GM03348 (cell line): ENCODE results near the gene ZNF385C.

ENCODE experiments used
- DNase-seq: peaks from one replicate; pipeline ENCODE4 v3.0.0; 2012; ENCODE audit warnings: low spot score

ZNF385C gene

DNA sequence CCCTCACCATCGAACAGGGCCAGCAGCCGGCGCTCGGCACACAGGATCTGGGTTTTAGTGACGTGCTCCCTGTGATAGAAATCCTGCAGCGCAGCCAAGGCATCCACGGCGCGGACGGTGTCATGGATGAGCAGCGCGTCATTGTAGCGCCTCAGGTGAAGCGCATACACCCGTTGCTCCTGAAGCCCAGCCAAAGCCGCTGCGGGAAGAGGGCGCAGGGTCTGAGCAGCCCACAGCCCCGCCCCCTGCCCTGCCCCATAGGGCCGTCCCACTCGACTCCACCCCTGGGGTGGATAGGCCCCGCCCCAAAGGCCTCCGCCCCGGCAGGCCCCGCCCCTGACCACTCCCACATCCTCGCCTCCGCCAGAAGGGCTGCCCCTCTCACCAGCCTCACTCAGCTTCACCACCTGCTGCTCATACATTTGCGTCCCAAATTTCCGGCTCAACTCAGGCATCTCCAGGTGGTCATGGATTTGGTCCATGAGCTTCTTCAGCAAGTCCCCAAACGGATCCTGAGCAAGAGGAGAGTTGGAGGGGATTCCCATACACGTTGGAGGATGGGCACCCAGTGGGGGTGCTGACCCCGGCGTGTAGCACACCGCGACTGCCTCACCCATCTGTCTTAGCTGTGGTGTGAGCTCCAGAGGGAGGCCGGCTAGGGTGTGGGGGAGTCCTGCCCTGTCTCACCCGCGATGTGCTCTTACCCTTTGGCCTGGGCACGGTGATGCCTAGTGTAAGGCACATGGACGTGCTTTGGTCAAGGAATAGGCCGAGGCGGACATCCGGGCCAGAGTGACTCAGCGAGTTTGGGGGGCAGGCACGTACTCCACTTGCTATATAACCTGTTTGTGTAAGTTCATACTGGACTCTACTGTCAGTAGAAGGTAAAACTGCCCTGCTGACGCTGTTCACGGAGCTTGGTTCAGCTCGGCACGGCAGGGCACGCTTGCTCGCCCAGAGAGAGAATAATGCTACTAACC, 9.6 kb upstream of the ZNF385C start:
- DNase-seq, result peak; percentile 72

DNA sequence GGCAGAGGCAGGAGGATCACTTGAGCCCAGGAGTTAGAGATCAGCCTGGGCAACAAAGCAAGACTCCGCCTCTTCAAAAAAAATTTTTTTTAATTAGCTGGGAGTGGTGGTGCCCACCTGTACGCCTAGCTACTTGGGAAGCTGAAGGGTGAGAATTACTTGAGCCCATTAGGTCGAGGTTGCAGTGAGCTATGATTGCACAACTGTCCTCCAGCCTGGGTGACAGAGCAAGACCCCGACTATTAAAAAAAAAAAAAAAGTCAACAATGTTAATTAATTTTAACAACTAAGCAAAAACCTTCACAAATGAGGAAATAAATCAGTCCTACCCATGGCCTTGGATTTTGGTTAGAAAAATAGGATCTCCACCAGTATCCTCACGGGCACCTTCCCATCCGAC, 8.9 kb upstream of the ZNF385C start:
- DNase-seq, result no peak

DNA sequence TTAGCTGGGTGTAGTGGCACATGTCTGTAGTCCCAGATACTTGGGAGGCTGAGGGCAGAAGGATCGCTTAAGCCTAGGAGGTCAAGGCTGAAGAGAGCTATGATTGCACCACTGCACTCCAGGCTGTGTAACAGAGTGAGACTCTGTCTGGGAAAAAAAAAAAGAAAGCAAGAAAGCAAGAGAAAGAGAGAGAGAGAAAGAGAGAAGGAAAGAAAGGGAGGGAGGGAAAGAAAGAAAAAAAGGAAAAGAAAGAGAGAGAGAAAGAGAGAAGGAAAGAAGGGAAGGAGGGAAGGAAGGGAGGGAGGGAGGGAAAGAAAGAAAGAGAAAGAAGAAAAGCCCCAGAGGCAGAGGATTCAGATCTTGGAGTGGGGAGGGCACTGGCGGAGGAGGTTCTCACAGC, 7.7 kb upstream of the ZNF385C start:
- no peak for DNase-seq

DNA sequence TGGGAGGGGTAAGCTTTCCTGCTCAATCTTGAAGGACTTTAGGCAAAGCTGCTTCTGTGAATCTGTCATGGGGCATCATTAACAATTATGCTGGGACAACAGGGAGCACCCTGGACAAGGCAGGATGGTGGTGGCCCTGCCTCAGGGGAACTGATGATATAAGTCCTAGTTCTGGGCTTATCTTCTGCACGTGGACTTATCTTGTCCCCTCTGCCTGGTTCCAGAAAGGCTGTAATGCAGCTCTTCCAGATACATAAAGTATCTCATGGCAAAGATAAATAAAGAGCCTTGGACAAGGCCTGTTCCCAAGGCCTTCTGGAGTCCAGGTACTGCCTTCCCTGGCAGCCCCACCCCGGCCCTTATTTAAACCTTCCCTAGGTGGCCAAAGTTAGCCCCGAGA, 6.0 kb upstream of the ZNF385C start:
- no peak for DNase-seq

- no peak for DNase-seq
Measured at GRCh38 chr17:42103221-42103954, 5.1 kb upstream of the ZNF385C start.

DNA sequence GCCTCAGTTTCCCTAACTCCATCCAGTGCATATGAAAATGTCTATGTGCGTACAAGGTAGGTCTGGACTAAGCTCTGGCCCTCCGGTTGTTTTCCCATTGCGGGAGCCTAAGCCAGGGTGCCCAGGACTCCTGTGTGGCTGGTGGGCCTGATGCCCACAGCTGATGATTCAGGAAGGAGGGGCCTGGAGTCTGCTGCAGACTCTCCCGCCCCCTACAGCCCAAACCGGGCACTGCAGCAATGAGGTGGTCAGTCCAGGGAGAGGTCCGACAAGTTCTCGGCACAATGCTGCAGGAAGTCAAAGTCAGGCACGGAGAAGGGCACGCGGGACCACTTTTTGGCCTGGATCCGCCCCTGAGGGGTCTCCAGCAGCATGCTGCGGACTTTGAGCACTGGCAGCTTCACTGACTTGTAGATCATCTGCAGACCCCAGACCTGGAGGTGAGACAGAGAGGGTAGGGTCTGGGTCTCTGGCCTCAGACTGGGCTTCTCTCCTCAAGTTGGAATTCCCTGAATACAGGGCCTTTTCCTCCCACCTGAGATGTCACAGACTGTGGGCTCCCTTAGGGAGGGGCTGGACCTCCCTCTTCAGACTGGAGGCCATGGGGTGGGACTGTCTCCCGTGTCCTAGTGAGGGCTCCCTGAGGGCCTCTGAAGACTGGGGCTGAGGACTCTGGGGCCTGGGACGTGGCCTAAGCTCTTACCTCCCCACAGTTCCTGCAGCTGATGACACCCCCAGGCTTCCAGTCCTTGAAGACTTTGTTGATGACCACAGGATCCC, 3.4 kb upstream of the ZNF385C start:
- DNase-seq, result peak; percentile 91

DNA sequence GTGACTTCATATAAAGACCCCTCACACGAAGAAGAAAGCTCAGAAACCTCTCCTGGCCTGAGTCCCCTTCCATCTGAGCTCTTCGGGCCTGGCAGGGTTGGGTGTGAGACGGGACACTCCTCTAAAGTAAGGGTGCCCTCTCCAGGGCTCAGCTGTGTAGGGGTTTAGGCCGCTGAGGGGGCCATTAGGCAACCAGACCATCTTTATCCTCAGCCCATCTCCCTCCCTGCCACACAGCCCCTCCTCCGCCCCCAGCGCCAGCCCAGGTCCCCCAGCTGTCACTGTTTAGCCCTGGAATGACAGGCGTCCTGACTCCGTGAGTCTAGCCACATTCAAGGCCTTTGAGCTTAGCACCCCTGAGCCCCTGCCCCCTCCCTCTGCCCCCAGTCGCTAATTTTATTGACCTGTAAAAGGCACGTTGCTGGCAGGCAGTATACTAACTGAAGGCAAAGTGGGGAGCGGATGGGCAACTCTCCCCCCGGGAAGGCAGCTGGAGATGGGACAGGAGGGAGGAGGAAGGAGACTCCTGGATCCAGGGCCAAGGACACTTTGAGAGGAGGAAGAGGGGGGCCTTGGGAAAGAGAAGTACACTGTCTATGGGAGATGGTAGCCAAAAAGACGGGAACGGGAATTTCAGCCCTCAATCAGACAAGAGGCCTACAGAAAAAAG, 592 bp upstream of the ZNF385C start:
- DNase-seq, result no peak

- no peak for DNase-seq
Measured at GRCh38 chr17:42096360-42097111, 1.7 kb downstream of the ZNF385C start.

GRCh38 chr17:42094375-42095069, 3.8 kb downstream of the ZNF385C start:
- no peak for DNase-seq

- DNase-seq, result no peak
Measured at GRCh38 chr17:42092939-42093338, 5.3 kb downstream of the ZNF385C start.

GRCh38 chr17:42090964-42091790, 7.1 kb downstream of the ZNF385C start:
- no peak for DNase-seq

DNA sequence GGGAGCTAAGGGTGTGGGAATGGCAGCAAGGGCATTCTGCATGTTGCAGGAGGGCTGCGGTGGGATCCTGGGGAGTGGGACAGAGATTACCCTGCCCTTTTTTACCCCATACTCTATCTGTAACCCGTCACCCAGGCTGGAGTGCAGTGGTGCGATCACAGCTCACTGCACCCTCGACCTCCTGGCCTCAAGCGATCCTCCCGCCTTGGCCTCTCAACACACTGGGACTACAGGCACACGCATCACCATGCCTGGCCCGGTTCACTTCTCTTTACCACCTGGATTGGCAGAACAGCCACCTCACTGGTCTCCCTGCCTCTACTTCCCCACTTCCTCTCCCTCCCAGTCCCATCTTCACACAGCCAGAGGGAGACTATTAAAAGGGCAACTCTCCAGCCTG, 9.5 kb downstream of the ZNF385C start:
- no peak for DNase-seq

DNA sequence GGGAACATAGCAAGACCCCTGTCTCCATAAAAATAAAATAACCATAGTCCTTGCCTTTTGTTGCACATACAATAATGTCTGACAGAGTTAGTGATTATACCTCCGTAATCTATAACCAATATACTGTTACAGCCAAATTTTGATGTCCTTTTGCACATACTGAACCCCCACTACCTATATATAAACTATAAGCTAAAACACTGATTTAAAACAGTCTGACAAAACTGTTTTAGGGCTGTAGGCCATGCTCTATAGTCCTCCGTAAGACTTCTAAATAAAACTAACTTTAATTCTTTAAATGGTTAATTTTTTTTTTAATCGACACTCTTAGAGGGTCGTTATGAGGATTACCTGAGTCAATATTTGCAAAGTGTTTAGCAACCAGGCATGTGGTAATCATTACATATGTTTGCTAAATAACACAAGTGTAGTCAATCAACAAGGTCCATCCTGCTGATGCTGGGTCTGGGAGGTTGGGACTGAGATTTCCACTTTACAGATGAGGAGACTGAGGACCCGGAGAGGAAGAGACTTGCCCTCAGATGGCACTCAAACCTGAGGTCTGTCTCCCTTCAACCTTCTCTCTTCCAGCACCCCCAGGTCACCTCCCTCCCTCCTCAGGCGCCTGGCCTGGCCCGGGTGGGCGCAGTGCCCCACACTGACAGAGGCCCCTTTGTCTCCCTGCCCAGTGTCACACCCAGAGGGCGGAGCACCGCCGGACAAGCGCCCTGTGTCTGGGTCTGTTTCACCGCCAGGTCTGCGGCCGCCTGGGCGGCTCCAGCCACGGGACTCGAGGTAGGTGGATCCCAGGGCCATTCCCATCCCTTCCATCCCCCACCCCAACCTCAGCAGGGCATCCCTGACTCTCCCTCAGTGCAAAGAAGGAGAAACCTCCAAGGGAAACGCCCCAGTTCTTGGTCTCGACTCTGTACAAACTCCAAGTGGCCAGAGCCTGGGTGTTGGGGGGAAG, 10.3 kb downstream of the ZNF385C start:
- DNase-seq, result no peak

DNA sequence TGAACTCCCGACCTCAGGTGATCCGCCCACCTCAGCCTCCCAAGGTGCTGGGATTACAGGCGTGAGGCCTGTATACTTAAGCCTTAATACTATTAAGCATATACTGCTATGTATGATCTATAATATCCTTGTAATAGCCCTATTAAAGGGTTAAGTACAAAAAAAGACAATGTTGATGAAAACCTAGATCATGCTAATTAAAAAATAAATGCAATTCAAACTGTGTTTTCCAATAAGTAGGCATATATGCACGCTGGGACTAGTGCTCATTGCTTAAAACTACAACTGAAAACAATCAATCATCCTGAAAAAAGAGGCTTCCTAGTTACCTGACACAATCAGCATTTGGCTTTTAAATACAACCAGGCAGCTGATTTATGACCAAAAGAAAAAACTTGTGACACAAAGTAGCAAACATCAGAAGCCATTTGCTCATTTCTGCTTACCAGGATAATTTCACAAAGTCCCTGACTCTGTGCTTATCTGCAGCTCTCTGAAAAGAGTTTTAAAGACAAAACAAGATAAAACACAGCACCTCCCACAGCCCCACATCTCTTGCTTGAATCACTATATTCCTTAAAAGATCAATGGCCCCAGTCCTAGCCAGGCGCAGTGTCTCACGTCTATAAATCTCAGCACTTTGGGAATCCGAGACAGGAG, 11.1 kb downstream of the ZNF385C start:
- DNase-seq, result no peak

- DNase-seq, result no peak
Measured at GRCh38 chr17:42081516-42082129, 16.6 kb downstream of the ZNF385C start.

DNA sequence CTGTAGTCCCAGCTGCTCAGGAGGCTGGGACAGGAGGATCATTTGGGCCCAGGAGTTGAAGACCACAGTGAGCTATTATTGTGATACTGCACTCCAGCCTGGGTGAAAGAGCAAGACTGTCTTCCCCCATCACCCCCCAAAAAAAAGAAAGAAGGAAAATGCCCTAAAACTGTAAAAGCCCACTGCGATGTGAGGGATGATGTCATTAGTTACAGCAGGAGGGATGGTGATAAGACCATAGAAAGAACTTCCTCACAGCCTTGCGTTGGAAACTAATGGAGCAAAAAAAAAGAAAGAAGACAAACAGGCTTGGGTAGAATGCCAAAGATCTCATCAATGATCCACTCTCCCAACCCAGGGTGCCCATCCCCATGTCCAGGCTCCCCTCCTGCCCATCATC, 18.7 kb downstream of the ZNF385C start:
- DNase-seq, result no peak

DNA sequence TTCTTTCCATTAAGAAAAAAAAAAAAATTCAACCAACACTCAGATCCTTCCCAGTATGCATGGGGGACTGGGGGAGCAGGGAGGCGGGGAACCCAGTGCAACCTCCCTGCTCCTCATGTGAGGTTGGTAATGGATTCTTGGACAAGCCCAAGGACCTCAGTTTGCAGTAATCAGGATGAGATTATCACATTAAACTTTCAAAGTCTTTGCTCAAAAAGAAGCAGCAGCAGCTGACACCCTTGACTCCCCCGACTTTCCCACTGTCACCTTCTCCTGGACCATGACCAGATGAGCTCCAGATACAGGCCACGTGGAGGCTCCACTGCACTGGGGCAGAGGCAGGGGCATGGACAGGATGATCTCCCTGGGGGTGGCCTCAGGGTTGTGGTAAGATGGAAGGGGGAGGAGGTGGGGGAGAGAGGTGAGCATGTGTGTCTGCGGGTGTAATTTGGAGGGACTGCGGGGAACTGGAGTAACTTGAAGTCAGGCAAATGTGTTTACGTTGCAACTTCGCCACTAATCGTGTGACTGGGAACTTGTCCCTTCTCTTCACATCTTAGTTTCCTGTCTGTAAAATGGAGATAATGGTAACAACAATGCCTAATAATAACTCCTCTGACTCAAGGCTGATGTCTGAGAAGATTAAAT, 19.8 kb downstream of the ZNF385C start:
- no peak for DNase-seq
